B cell (primary cell): ENCODE results near the gene MID2. TPM values are rescaled to one million over a fixed set of nuclear protein-coding genes. Genes with fewer than 3 reads are reported as not detected.
"Not testable (repeated sequence)": the region's sequence is repeated elsewhere in the genome, so short reads cannot be mapped to it uniquely, and the experiment has no call there.

Experiments used
- ATAC-seq: fragments of 200-7000 bp; cut with Tn5 transposase; one replicate; pipeline ENCODE4 v1.10.0; 2021; ENCODE audit warnings: low read depth, mild to moderate bottlenecking, moderate number of reproducible peaks, moderate library complexity
- CTCF ChIA-PET: fragments of 350-600 bp; sonication (Branson Sonifier 250); formaldehyde crosslinking; loops from one replicate; lab custom pipeline; 2021; ENCODE audit warnings: antibody characterized with exemption, inconsistent platforms; lab: Charles Lee
- POLR2A ChIA-PET: fragments of 350-600 bp; sonication (Branson Sonifier 250); formaldehyde crosslinking; loops from one replicate; lab custom pipeline; 2021; ENCODE audit warnings: antibody characterized with exemption; lab: Charles Lee
- DNase-seq: peaks from one replicate; pipeline ENCODE4 v3.0.0; 2013
- H2AFZ ChIP-seq: 2 replicates; pipeline ENCODE4 v1.6.1; 2012; ENCODE audit warnings: mild to moderate bottlenecking, low read depth, low read length; ENCODE audit not compliant: insufficient read depth, poor library complexity, severe bottlenecking
- H3K27ac ChIP-seq, 2 donors: 1 replicate in 1 of 2; 2 replicates in 1 of 2; pipeline ENCODE4 v1.5.1; 2012 to 2013; ENCODE audit warnings: low read length in 2 of 2, mild to moderate bottlenecking in 2 of 2, moderate library complexity in 1 of 2
- H3K27me3 ChIP-seq, 4 experiments: fragments of 200-600 bp in 1 of 4; sonication (generic) in 1 of 4; replicated peaks in 1 of 4; 1 replicate in 2 of 4; 2 replicates in 2 of 4; pipeline versions ENCODE4 v1.6.1 to v1.7.0; 2013 to 2016; ENCODE audit warnings: low read length in 3 of 4, mild to moderate bottlenecking in 2 of 4, mixed read lengths in 1 of 4, moderate library complexity in 1 of 4; ENCODE audit not compliant: insufficient read depth in 4 of 4, control insufficient read depth in 3 of 4; ENCODE audit errors: control extremely low read depth in 1 of 4
- H3K36me3 ChIP-seq, 2 experiments: replicated peaks in 1 of 2; 1 replicate in 1 of 2; 2 replicates in 1 of 2; pipeline versions ENCODE4 v1.6.1 to v1.7.1; 2013; ENCODE audit warnings: low read length in 1 of 2; ENCODE audit not compliant: insufficient read depth in 2 of 2, control insufficient read depth in 1 of 2; ENCODE audit errors: control extremely low read depth in 1 of 2, extremely low read depth in 1 of 2
- H3K4me1 ChIP-seq, 2 donors: fragments of 200-600 bp in 1 of 2; sonication (generic) in 1 of 2; 1 replicate in 1 of 2; 2 replicates in 1 of 2; pipeline versions ENCODE4 v1.5.1 to v1.6.1; 2013 to 2017; ENCODE audit warnings: low read length in 2 of 2; ENCODE audit not compliant: control insufficient read depth in 2 of 2, insufficient read depth in 2 of 2
- H3K4me2 ChIP-seq: replicated peaks from 2 replicates; pipeline ENCODE3; 2012; ENCODE audit warnings: mild to moderate bottlenecking, low read depth, low read length; ENCODE audit not compliant: poor library complexity, severe bottlenecking
- H3K4me3 ChIP-seq, 5 experiments: fragments of 200-600 bp in 1 of 5; sonication (generic) in 1 of 5; 1 replicate in 3 of 5; 2 replicates in 2 of 5; pipeline versions ENCODE4 v1.5.1 to v1.7.0; 2011 to 2016; ENCODE audit warnings: low read length in 4 of 5, mild to moderate bottlenecking in 4 of 5, low read depth in 2 of 5, control low read depth in 1 of 5, moderate library complexity in 1 of 5; ENCODE audit not compliant: insufficient read depth in 1 of 5; ENCODE audit errors: control extremely low read depth in 1 of 5, extremely low read depth in 1 of 5
- H3K79me2 ChIP-seq: fragments of 200-600 bp; sonication (generic); one replicate; pipeline ENCODE4 v1.6.0; 2016; ENCODE audit warnings: low read length; ENCODE audit not compliant: control insufficient read depth, insufficient read depth
- H3K9ac ChIP-seq: fragments of 200-600 bp; sonication (generic); 2 replicates; pipeline ENCODE4 v1.6.1; 2017; ENCODE audit warnings: mild to moderate bottlenecking, low read length, moderate library complexity
- H3K9me3 ChIP-seq, 3 donors: one replicate each; pipeline versions ENCODE4 v1.6.1 to v1.7.1; 2013; ENCODE audit warnings: low read length in 2 of 3; ENCODE audit not compliant: control insufficient read depth in 2 of 3, insufficient read depth in 1 of 3; ENCODE audit errors: control extremely low read depth in 1 of 3
- H4K20me1 ChIP-seq: 2 replicates; pipeline ENCODE4 v1.6.0; 2012; ENCODE audit warnings: mild to moderate bottlenecking, low read length; ENCODE audit not compliant: insufficient read depth, control insufficient read depth, poor library complexity, severe bottlenecking
- H3K27ac Mint-ChIP-seq: one replicate; pipeline ENCODE4 v1.8.0; 2021; ENCODE audit warnings: mixed read lengths
- H3K27me3 Mint-ChIP-seq: one replicate; pipeline ENCODE4 v1.8.0; 2021; ENCODE audit warnings: mixed read lengths
- H3K4me1 Mint-ChIP-seq: one replicate; pipeline ENCODE4 v1.8.0; 2021; ENCODE audit warnings: mixed read lengths
- H3K4me3 Mint-ChIP-seq: one replicate; pipeline ENCODE4 v1.8.0; 2021; ENCODE audit warnings: mixed read lengths
- H3K9me3 Mint-ChIP-seq: one replicate; pipeline ENCODE4 v1.8.0; 2022; ENCODE audit warnings: mixed read lengths; ENCODE audit not compliant: insufficient read depth
- EZH2 ChIP-seq: IDR thresholded peaks from 2 replicates; pipeline ENCODE4 v1.6.1; 2012; ENCODE audit warnings: borderline replicate concordance, low read depth, mild to moderate bottlenecking, moderate library complexity, low read length; ENCODE audit not compliant: insufficient read depth, poor library complexity, severe bottlenecking
- WGBS: methylation state at CpG from one replicate; pipeline ENCODE4 v1.1.5; 2013; ENCODE audit warnings: missing lambda C conversion rate; ENCODE audit not compliant: insufficient coverage; 5-methylcytosine and 5-hydroxymethylcytosine counted together
- intact Hi-C: fragments of 100-400 bp; cut with micrococcal nuclease; formaldehyde crosslinking; loops from one replicate; pipeline ENCODE4 v1.10.0; 2022
- polyA plus RNA-seq: library from polyadenylated mRNA; depleted of rRNA; stranded (reverse); fragments of >200 nt; gene quantifications from 2 replicates; pipeline ENCODE4 v1.2.3, GENCODE V29; 2012
- total RNA-seq, 2 donors: library from RNA; stranded (reverse); fragments of 120-200 nt in 1 of 2; gene quantifications; 1 replicate in 1 of 2; 2 replicates in 1 of 2; pipeline versions ENCODE4 v1.2.3 to v1.2.4, GENCODE V29; 2013 to 2022
- TF ChIP-seq, protein P1 (sequence below): fragments of 200-600 bp; IDR thresholded peaks from one replicate; pipeline ENCODE4 v1.8.0; 2022; ENCODE audit warnings: antibody characterized with exemption, mild to moderate bottlenecking

The MID2 gene
- total and polyA plus RNA-seq, 2 donors (not counting 1 experiment from before 2014, with no cell fraction given): 1.7 to 5.8 TPM

DNA sequence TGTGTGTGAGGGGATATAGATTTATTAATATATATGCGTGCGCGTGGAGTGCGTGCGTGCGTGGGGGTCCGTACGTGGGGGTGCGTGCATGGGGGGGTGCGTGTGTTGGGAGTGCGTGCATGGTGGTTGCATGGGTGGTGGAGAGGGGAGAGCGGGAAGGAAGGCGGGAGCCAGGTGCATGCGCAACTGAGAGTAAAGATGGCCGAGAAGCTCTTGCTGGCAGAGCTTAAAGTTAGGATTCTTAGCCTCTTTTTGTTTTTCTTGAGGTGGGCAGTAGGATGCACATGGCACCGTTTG lies 110.7 kb downstream of the MID2 start:
- TF ChIP-seq, protein P1, sequence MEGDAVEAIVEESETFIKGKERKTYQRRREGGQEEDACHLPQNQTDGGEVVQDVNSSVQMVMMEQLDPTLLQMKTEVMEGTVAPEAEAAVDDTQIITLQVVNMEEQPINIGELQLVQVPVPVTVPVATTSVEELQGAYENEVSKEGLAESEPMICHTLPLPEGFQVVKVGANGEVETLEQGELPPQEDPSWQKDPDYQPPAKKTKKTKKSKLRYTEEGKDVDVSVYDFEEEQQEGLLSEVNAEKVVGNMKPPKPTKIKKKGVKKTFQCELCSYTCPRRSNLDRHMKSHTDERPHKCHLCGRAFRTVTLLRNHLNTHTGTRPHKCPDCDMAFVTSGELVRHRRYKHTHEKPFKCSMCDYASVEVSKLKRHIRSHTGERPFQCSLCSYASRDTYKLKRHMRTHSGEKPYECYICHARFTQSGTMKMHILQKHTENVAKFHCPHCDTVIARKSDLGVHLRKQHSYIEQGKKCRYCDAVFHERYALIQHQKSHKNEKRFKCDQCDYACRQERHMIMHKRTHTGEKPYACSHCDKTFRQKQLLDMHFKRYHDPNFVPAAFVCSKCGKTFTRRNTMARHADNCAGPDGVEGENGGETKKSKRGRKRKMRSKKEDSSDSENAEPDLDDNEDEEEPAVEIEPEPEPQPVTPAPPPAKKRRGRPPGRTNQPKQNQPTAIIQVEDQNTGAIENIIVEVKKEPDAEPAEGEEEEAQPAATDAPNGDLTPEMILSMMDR: no peak
- no peak for TF ChIP-seq EZH2
- H3K9ac ChIP-seq: no peak overlapping the region
- H3K4me1 ChIP-seq: no peaks in the 10 kb centered on the region
- no peaks in the 10 kb centered on the region for H3K79me2 ChIP-seq
- POLR2A ChIA-PET: no interaction called here
- peaks cover 0 to 5% (median 0%) of the 10 kb centered on the region in 4 experiments for H3K27me3 ChIP-seq
- ATAC-seq: no peak
- no peaks in the 10 kb centered on the region for H3K9me3 ChIP-seq
- no peak overlapping the region for H3K4me3 ChIP-seq
- H3K27me3 Mint-ChIP-seq: peaks cover 8% of the 10 kb centered on the region
- H4K20me1 ChIP-seq: no peaks in the 10 kb centered on the region
- CTCF ChIA-PET: no interaction called here
- no peaks in the 10 kb centered on the region for H3K36me3 ChIP-seq
- no peak overlapping the region for H3K27ac ChIP-seq
- no peak overlapping the region for H3K4me3 Mint-ChIP-seq
- H3K4me2 ChIP-seq: no peak overlapping the region
- 38% methylated on average over 10 of the region's 16 CpGs for WGBS
- no peak overlapping the region for H3K27ac Mint-ChIP-seq
- no peaks in the 10 kb centered on the region for H3K9me3 Mint-ChIP-seq
- no peak for DNase-seq
- H2AFZ ChIP-seq: no peak overlapping the region
- no peaks in the 10 kb centered on the region for H3K4me1 Mint-ChIP-seq
- intact Hi-C loops: no loop called here

DNA sequence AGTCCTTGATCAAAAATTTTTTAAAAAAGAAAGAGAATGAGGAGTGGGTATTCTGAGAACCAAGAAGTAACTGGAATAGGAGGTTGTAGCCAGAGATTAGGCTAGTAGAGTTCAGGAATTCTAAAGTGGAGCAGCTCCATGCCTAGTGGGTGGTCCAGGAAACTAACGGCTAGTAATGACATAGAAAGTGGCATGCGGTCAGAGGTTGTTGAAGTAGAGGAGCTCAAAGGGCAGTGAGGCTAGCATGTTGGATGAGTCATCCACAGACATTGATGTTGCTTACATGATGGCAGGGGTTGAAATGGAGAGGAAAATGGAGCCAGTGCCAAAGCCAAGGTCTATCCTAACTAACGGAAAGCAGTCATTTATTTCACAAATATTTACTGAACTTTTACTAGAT lies 114.4 kb downstream of the MID2 start:
- POLR2A ChIA-PET: no interaction called here
- intact Hi-C loops: no loop called here
- H4K20me1 ChIP-seq: no peaks in the 10 kb centered on the region
- H3K27me3 ChIP-seq: peaks cover 0 to 5% (median 0%) of the 10 kb centered on the region in 4 experiments
- no peaks in the 10 kb centered on the region for H3K79me2 ChIP-seq
- TF ChIP-seq, protein P1: no peak
- no peak for TF ChIP-seq EZH2
- Mint-ChIP-seq H3K27ac (no peak overlapping the region), H3K27me3 (peaks cover 8% of the 10 kb centered on the region), H3K4me1 (no peaks in the 10 kb centered on the region), H3K4me3 (no peak overlapping the region), H3K9me3 (no peaks in the 10 kb centered on the region)
- no peak for ATAC-seq
- no peak overlapping the region for H3K27ac ChIP-seq
- no peak for DNase-seq
- no peak overlapping the region for H3K9ac ChIP-seq
- no peaks in the 10 kb centered on the region for H3K36me3 ChIP-seq
- no peaks in the 10 kb centered on the region for H3K4me1 ChIP-seq
- no peaks in the 10 kb centered on the region for H3K9me3 ChIP-seq
- no peak overlapping the region for H3K4me2 ChIP-seq
- CTCF ChIA-PET: interaction anchor here (0.7 kb wide), 1 partner anchor 111 kb away, joined by 3 read pairs; no protein-coding TSS in a partner anchor
- H3K4me3 ChIP-seq: no peak overlapping the region
- no CpG with 5 or more reads among the region's 3 CpGs for WGBS
- no peak overlapping the region for H2AFZ ChIP-seq

DNA sequence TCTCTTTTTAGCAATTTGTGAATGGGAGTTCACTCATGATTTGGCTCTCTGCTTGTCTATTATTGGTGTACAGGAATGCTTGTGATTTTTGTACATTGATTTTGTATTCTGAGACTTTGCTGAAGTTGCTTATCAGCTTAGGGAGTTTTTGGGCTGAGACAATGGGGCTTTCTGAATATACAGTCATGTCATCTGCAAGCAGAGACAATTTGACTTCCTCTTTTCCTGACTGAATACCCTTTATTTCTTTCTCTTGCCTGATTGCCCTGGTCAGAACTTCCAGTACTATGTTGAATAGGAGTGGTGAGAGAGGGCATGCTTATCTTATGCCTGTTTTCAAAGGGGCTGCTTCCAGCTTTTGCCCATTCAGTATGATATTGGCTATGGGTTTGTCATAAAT lies 129.7 kb downstream of the MID2 start:
- H3K27ac Mint-ChIP-seq, H3K4me1 ChIP-seq, H3K4me3 ChIP-seq, H3K36me3 ChIP-seq, H3K9me3 ChIP-seq, H3K9ac ChIP-seq, H3K27ac ChIP-seq, POLR2A ChIA-PET, intact Hi-C loops, H3K79me2 ChIP-seq, DNase-seq, H3K4me1 Mint-ChIP-seq, H3K4me2 ChIP-seq, ATAC-seq, H3K27me3 Mint-ChIP-seq, H3K9me3 Mint-ChIP-seq, H4K20me1 ChIP-seq, H3K4me3 Mint-ChIP-seq, H2AFZ ChIP-seq, H3K27me3 ChIP-seq, CTCF ChIA-PET: not testable (repeated sequence)
